Activated naive CD4-positive, alpha-beta T cell treated with anti-CD3 and anti-CD28 coated beads, Interleukin-2, amount 50 U/mL, for 72 hours (primary cell): ENCODE results near the gene MYOC. TPM values are rescaled to one million over a fixed set of nuclear protein-coding genes. Genes with fewer than 3 reads are reported as not detected.
"Not testable (repeated sequence)": the region's sequence is repeated elsewhere in the genome, so short reads cannot be mapped to it uniquely, and the experiment has no call there.

Experiments
- ATAC-seq, 2 donors: fragments of 150-1000 bp; cut with Tn5 transposase; 2 replicates each; pipeline ENCODE4 v1.10.0; 2021; ENCODE audit warnings: mild to moderate bottlenecking in 2 of 2, moderate library complexity in 2 of 2
- DNase-seq, 2 donors: peaks; one replicate each; pipeline ENCODE4 v3.0.0; 2021 to 2022; ENCODE audit warnings: low spot score in 2 of 2
- H3K27ac Mint-ChIP-seq, 2 donors: one replicate each; pipeline ENCODE4 v1.8.0; 2022; ENCODE audit warnings: mild to moderate bottlenecking in 2 of 2, mixed read lengths in 2 of 2
- H3K36me3 Mint-ChIP-seq, 2 donors: one replicate each; pipeline ENCODE4 v1.8.0; 2022; ENCODE audit warnings: mixed read lengths in 2 of 2
- H3K9me3 Mint-ChIP-seq, 2 donors: one replicate each; pipeline ENCODE4 v1.8.0; 2022; ENCODE audit warnings: mixed read lengths in 2 of 2
- total RNA-seq, 2 donors: library from RNA; stranded (reverse); gene quantifications; one replicate each; pipeline ENCODE4 v1.2.3, GENCODE V29; 2022

Gene MYOC
- not detected for total RNA-seq

DNA sequence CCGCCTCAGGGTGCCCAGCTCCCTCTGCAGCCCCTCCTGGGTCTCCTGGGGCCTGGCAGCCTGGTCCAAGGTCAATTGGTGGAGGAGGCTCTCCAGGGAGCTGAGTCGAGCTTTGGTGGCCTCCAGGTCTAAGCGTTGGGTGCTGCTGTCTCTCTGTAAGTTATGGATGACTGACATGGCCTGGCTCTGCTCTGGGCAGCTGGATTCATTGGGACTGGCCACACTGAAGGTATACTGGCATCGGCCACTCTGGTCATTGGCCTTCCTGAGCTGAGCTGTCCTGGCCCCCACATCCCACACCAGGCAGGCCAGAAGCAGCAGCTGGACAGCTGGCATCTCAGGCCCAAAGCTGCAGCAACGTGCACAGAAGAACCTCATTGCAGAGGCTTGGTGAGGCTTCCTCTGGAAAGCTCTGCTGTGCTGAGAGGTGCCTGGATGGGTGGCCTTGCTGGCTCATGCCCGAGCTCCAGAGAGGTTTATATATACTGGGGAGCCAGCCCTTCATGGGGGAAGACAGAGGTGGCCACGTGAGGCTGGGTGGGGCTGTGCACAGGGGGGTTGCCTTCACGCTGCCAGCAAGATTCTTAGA, at the start of gene MYOC:
Gene MYOC, minus strand, starts transcription at position 455 of the 589 bp plus-strand sequence. Its CDS starts 77 bp downstream, at position 378.
- DNase-seq (no peak), ATAC-seq (no peak)
- H3K27ac Mint-ChIP-seq, result no peak within 1 kb of the TSS
- H3K9me3 Mint-ChIP-seq, result no peaks in the 10 kb centered on the region
- H3K36me3 Mint-ChIP-seq, result no peaks in the 10 kb centered on the region

DNA sequence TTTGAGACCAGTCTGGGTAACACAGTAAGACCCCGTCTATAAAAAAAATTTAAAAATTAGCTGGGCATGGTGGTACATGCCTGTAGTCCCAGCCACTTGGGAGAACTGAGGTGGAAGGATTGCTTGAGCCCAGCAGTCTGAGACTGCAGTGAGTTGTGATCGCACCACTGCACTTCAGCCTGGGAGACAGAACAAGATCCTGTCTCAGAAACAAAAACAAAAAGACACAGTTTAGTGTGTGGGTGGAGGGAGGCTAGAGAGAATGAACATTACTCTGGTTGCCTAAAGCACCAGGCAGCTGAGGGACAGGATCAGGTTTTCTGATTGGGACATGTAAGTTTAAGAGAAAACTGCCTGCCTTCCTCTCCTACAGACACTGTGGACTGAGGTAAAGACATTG, 47.0 kb upstream of the MYOC start:
- no peak for DNase-seq
- Mint-ChIP-seq H3K36me3 (peaks cover 17% of the 10 kb centered on the region in 2 donors), H3K9me3 (peaks cover 15% of the 10 kb centered on the region in 2 donors), H3K27ac (no peak overlapping the region)
- no peak for ATAC-seq

DNA sequence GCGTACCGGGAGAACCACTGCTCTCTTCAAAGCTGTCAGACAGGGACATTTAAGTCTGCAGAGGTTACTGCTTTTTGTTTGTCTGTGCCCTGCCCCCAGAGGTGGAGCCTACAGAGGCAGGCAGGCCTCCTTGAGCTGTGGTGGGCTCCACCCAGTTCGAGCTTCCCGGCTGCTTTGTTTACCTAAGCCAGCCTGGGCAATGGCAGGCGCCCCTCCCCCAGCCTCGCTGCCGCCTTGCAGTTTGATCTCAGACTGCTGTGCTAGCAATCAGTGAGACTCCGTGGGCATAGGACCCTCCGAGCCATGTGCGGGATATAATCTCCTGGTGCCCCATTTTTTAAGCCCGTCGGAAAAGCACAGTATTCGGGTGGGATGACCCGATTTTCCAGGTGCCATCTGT, 43.3 kb upstream of the MYOC start:
- Mint-ChIP-seq H3K36me3 (peaks cover 23 to 28% of the 10 kb centered on the region in 2 donors), H3K9me3 (peaks cover 15 to 26% of the 10 kb centered on the region in 2 donors)
- ATAC-seq, DNase-seq, H3K27ac Mint-ChIP-seq: not testable (repeated sequence)

DNA sequence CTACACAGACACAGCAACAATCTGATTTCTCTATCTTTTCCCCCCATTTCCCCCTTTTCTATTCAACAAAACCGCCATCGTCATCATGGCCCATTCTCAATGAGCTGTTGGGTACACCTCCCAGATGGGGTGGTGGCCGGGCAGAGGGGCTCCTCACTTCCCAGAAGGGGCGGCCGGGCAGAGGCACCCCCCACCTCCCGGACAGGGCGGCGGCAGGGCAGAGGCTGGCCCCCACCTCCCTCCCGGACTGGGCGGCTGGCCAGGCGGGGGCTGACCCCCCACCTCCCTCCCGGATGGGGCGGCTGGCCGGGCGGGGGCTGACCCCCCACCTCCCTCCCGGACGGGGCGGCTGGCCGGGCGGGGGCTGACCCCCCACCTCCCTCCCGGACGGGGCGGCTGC, 41.1 kb upstream of the MYOC start:
- H3K27ac Mint-ChIP-seq, DNase-seq, ATAC-seq: not testable (repeated sequence)
- Mint-ChIP-seq H3K36me3 (peaks cover 23 to 28% of the 10 kb centered on the region in 2 donors), H3K9me3 (peaks cover 15 to 26% of the 10 kb centered on the region in 2 donors)

DNA sequence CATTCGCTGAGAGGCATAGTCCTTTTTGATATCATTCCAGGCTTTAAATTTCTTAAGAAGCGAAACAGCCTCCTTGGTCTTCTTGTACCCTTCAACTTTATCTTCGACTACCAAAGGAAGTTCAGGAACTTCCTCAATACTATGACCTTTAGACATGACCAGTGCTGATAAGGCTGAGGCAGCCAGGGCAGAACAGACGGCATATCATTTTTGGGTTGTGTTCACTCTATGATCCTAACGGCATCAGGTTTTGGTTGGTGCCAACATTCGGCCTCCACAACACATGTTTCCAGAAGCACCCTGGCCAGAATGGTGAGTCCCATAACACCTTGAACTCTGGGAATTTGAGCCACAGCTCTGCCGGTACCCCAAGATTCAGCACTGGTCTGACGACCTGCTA, 31.4 kb upstream of the MYOC start:
- no peak for ATAC-seq
- no peak for DNase-seq
- H3K36me3 Mint-ChIP-seq, result peaks cover 0 to 6% of the 10 kb centered on the region in 2 donors

DNA sequence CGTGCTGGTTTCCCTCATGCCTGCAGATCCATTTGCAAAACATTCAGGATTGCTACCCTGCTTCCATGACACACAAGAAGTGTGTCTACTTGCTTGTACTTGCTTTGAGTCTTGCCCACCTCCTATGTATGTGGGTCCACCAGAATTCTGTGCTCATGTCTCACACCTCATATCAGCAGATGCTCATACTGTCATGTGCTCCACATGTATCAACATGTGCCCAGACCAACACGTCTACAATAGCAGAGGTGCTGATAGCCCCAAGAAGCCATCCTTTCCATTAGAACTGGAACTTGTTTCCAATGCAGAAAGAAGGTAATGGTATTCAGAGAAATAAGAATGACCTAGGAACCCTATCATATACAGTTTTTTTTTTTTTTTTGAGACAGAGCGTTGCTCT, 27.9 kb upstream of the MYOC start:
- ATAC-seq (no peak), DNase-seq (no peak)
- no peak overlapping the region for H3K27ac Mint-ChIP-seq
- H3K9me3 Mint-ChIP-seq, result no peaks in the 10 kb centered on the region
- peaks cover 0 to 6% of the 10 kb centered on the region in 2 donors for H3K36me3 Mint-ChIP-seq

More for the DNA sequence above, 31.4 kb upstream of the MYOC start:
- H3K27ac Mint-ChIP-seq, result no peak overlapping the region
- peaks cover 3 to 9% of the 10 kb centered on the region in 2 donors for H3K9me3 Mint-ChIP-seq

DNA sequence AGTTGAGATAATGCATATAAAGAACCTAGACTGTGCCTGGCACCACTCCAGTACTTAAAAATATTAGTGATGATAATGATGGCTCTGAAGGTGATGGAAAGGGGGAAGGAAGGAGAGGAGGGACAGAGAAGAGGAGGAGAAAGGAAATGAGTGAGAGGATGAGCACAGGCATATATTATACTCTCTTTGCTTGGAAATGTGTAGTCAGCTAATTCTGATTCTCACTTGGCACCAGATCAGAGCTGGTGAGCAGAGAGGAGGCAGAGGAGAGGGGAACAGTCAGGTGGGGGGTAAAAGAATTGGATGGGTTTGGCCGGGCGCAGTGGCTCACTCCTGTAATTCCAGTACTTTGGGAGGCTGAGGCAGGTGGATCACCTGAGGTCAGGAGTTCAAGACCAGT, 24.3 kb upstream of the MYOC start:
- ATAC-seq (no peak), DNase-seq (no peak)
- H3K36me3 Mint-ChIP-seq, result no peaks in the 10 kb centered on the region
- H3K27ac Mint-ChIP-seq, result peak overlapping the region in 1 of 2 donors; percentile 33
- no peaks in the 10 kb centered on the region for H3K9me3 Mint-ChIP-seq

DNA sequence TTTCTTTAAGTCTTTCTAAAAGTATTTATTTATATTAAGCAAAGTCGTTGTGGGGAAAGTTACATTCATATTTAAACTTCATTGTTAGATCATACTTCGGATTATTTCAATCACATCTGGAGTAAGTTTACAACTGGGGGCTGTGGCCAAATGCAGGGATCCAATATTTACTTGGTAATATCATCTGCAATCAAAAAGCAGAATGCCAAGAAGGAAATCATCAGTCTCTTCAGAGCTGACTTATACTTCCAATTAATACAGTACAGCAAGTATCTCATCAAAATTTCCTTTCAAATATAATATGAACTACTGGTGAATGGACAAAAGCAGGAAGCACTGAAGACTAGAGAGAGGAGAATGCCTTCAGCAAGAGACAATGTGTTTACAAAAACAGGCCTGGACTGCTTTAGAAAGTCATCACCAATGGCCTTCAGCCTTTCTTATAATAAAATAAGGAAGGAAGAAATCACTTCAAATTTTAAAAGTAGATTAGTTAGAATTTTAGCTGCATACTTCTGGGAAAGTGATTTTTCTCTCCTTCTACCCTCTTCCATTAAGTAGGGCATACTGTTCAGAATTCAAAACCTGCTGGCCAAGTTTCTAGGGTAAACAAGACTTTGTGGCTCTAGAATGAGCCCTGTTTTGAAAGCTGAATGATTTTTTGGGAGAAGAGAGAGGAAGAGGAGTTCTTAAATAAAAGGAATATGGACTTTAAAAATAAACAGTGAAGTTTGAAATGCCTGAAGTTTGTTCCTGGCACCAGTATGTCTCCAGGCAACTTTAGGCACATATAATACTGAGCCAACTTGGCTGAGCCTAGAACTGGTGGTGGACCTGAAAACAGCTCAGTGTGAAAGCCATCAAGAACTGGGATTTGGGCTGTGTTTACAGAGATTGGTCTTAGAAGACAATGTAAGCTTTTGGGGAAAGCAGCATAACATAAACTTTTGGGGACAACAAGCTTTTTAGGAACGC, 22.2 kb upstream of the MYOC start:
- H3K27ac Mint-ChIP-seq, result no peak overlapping the region
- ATAC-seq (no peak), DNase-seq (no peak)
- H3K36me3 Mint-ChIP-seq, result no peaks in the 10 kb centered on the region
- no peaks in the 10 kb centered on the region for H3K9me3 Mint-ChIP-seq

DNA sequence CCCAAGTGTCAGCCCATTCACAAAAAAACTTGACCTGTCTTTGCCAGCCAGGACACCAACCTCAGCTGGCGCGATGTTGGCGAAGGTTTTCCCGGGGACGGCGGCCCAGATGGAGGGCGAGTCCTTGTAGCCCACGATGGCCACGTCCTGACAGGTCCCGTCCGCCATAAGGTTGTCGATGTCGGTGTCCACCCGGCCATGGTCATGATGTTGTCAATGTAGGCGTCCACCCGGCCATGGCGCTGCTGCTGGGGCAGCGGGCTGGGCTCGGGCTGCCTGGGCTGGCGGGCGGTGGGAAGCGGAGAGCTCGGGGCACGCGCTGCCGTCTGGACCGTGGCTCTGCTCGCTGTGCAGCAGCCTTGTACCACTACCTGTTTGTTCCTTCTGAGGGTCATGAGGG, 18.3 kb upstream of the MYOC start:
- Mint-ChIP-seq H3K36me3 (no peaks in the 10 kb centered on the region), H3K27ac (no peak overlapping the region), H3K9me3 (no peaks in the 10 kb centered on the region)
- DNase-seq (no peak), ATAC-seq (no peak)

DNA sequence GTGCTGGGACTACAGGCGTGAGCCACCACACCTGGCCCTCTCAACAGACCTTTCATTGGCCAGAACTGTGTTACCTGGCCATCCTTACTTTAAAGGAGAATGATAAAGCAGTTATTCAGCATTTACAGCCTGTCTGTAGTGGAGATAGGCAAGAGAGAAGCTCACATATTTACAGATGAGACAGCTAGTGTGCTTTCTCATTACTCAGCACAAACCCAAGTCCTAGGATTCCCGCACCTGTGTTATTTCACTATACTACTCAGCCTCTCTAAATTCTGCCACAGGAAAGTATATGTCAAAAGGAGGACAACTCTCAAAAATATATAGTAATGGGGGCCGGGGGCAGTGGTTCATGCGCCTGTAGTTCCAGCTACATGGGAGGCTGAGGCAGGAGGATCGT, 15.9 kb upstream of the MYOC start:
- DNase-seq (no peak), ATAC-seq (no peak)
- Mint-ChIP-seq H3K9me3 (no peaks in the 10 kb centered on the region), H3K36me3 (no peaks in the 10 kb centered on the region), H3K27ac (no peak overlapping the region)

DNA sequence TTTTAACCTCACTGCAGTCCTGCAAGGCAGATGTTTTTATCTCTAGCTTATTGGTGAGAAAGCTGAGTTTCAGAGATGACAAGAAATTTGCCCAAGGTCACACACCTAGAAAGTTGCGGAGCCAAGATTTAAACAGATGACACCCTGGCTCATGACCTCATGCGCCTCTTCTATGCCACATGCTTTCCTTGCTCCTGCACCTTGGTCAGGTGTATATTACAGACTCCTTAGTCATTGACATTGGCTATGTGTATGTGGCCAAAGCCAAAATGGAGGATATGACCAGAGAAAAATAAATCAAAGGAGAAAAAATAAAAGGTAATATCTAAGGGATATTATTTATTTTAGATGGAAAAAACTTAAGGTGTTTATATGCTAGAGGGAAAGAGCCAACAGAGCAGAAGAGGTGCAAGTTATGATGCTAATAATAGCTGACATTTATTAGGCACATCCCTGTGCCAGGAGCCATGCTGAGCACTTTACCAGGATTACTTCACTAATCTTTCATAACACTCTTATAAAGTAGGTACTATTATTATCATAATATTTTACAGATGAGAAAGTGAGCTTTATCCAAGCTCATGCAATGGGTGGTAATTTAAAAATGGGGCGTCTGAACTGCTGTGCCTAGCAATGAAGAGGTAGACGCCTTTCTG, 13.8 kb upstream of the MYOC start:
- DNase-seq (no peak), ATAC-seq (no peak)
- Mint-ChIP-seq H3K27ac (no peak overlapping the region), H3K36me3 (no peaks in the 10 kb centered on the region), H3K9me3 (no peaks in the 10 kb centered on the region)

DNA sequence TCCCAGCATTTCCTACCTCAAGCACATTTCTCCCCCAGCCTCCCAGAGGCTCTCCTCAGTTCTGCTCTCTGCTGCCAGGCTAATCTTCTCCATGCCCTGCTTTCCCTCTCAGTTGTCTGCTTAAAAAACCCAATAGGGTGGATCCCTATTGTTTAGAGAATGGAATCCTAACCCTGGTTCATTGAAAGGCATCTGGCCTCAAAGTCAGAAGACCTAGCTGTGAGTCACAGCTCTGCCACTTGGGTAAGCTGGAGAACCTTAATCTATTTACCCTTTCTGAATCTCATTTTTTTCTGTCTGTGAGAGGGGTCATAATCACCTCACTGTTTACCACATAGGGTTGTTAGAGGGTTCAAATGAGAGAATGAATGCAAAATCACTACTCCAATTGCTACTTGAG, 12.5 kb upstream of the MYOC start:
- Mint-ChIP-seq H3K9me3 (no peaks in the 10 kb centered on the region), H3K27ac (no peak overlapping the region), H3K36me3 (no peaks in the 10 kb centered on the region)
- DNase-seq (no peak), ATAC-seq (no peak)

DNA sequence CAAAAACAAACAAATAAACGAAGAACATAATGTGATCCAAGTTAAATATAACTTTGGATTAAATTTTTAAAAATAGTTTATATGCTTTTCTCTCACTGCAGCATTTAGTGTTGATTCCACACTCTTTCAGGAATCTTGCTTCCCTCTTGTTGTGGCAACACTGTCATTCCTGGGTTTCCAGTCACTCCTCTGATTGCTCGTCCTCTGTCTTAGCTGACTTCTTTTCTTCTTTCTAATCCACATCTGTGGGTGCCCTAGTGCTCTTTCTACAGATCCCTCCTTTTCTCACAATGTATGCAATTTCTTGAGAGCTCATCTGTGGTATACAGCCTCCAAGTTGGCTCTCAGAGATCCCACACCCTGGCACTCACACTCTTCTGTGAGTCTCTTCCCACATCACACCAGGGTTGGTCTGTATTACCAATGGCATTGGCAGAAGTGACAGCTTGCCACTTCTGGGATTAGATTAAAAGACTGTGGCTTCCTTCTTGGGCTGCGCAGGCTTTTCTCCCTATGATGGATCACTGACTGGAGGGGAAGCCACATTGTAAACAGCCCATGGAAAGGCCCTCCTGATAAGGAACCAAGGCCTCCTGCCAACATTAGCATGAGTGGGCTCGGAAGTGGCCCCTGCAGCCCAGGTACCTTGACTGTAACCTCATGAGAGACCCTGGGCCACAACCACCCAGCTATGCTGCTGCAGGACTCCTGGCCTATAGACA, 11.5 kb upstream of the MYOC start:
- DNase-seq, result no peak
- no peak for ATAC-seq
- no peaks in the 10 kb centered on the region for H3K36me3 Mint-ChIP-seq
- no peaks in the 10 kb centered on the region for H3K9me3 Mint-ChIP-seq
- H3K27ac Mint-ChIP-seq, result no peak overlapping the region

DNA sequence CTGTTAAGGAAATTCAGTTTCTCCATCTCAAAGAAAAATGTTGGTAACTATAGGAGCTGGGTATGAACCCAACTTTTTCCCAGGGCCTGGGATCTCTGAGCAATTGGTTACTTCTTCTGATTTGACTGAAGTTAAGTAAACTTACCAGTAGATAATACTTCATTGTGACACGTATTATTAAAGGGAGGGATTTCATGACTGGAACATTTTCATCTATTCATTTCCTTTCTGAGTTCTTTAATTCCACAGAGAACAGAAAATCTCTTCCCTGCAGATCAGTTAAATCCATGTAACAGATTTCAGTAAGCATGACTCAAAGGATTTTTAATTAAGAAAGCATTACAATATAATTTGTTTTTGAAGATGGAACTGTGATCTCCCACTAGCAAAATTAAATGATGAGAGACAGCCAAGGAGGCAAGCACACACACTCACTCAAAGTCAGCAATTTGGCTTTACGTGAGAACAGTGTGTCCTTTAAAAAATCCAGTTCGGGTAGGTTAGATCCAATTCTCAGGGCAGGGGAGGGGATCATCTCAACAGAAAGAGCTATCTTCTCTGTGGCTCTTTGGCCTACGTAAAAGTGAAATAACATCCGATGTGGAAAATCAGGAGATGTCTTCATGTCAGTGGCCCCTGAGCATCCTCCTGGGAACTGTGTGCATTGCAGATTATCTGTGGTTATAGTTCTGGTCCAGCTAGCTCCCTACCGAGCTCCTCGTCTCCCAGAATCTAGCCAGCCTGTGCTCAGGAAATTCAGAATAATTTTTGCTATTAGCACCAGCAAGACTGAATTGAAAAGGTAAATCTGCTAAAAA, 10.8 kb upstream of the MYOC start:
- no peaks in the 10 kb centered on the region for H3K9me3 Mint-ChIP-seq
- DNase-seq, result no peak
- no peak overlapping the region for H3K27ac Mint-ChIP-seq
- H3K36me3 Mint-ChIP-seq, result no peaks in the 10 kb centered on the region
- ATAC-seq, result no peak

DNA sequence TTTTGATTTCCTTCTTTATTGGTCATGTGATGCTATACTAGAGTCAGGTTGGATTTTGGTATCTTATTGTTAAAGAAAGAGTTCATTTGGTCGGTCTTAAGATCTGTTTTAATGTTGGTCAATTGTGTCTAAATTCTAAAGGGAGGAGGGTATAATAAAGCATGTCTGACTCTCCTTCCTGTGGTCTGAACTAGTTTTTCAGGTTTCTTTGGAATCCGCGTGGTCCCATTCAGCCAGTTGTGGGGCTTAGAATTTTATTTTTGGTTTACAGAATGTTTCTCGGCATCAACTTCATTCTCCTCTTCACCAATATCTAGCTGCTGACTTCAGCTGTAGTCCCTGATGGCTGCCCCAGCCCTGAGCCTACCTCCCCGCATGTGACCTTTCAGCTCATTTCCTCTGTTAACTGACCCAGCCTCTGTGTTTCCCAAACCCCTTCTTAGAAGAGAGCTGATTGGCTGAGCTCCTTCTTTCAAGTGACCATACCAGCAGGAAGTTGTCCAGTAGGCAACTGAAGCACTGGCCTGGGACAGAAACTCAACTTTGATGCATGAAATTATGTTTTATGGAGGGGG, 8.7 kb upstream of the MYOC start:
- Mint-ChIP-seq H3K27ac (no peak overlapping the region), H3K36me3 (no peaks in the 10 kb centered on the region), H3K9me3 (no peaks in the 10 kb centered on the region)
- ATAC-seq (no peak), DNase-seq (no peak)

DNA sequence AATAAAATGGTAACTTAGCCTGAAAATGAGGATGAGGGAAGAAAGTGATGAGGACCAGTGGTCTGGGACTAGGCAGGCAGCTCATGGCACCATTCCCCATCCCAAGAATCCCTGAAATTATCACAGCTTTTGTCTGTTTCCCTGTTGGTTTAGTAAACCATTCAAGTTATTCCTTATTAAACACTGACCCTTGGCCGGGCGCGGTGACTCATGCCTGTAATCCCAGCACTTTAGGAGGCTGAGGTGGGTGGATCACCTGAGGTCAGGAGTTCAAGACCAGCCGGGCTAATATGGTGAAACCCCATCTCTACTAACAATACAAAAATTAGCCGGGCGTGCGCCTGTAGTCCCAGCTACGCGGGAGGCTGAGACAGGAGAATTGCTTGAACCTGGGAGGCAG, 3.7 kb upstream of the MYOC start:
- DNase-seq, H3K9me3 Mint-ChIP-seq, H3K36me3 Mint-ChIP-seq, ATAC-seq: not testable (repeated sequence)
- H3K27ac Mint-ChIP-seq, result peak overlapping the region in 1 of 2 donors; percentile 58
